Mucosa of gallbladder (tissue), 1 donor: ENCODE data around the gene CLEC18A. TPM values are rescaled to one million over a fixed set of nuclear protein-coding genes. Genes with fewer than 3 reads are reported as not detected.
"Not testable (repeated sequence)": the region's sequence is repeated elsewhere in the genome, so short reads cannot be mapped to it uniquely, and the experiment has no call there.

Experiments
- DNase-seq: peaks from one replicate; pipeline ENCODE4 v3.0.0-alpha.2; 2020; ENCODE audit warnings: low spot score
- total RNA-seq: library from RNA; stranded (reverse); gene quantifications from one replicate; pipeline ENCODE4 v1.2.1, GENCODE V29; 2021
- donor health status: DM: no; HTN: no; CAD: no.

CLEC18A gene
- total RNA-seq, 1 donor from 2014 or later: 3.6 TPM

DNA sequence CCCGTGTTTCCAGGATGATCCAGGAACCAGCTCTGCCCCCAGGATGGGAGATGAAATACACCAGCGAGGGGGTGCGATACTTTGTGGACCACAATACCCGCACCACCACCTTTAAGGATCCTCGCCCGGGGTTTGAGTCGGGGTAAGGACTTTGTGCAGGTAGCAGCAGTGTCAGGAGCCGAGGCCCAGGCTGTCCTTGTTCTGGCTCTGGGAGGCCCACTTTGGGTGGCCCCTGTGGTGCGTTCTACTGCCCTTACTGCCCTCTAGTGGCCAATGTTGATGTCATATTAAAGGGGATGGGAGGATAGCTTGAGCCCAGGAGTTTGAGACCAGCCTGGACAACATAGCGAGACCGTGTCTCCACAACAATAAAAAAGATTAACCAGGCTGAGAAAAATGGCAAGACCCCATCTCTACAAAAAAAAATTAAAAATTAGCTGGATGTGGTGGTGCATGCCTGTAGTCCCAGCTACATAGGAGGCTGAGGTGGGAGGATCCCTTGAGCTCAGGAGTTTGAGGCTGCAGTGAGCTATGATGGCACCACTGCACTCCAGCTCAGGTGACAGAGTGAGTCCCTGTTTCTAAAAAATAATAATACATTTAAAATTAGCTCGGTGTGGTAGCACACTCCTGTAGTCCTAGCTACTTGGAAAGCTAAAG lies 20.9 kb upstream of the CLEC18A start:
- peak; percentile 52 for DNase-seq

GRCh38 chr16:69931631-69932030 lies 19.5 kb upstream of the CLEC18A start:
- DNase-seq: no peak

DNA sequence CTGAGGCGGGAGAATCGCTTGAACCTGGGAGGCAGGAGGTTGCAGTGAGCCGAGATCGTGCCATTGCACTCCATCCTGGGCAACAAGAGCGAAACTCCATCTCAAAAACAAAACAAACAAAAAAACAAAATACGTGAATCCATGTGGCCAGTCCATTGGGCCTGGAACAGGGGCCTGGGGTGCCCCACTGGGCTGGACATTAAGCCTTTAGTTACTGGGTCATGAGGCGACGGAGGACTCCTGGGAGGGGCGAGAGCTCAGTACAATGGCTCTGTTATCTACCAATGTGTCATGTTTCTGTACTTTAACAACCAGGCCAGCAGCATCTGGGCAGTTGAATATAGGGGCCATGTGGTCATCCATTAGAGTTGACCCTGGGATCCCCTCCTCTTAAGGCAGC lies 18.9 kb upstream of the CLEC18A start:
- no peak for DNase-seq

- DNase-seq: no peak
Measured at GRCh38 chr16:69932691-69933392, 18.3 kb upstream of the CLEC18A start.

DNA sequence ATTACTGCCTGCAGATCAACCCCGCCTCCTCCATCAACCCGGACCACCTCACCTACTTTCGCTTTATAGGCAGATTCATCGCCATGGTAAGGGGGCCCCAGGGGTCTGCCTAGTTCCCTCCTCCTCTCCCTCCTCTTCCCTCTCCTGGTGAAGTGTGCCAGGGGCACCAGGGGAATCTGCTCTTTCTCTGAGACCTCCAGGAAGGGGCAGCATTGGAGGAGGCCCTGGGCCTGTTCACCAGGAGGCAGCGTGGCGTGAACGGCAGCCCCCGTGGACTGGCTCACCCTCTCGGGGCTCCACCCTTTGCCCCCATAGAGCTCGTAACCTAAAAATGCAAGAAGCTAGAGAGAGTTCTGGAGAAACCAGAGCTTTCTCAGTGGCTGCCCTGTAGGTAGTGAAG lies 17.1 kb upstream of the CLEC18A start:
- no peak for DNase-seq

DNA sequence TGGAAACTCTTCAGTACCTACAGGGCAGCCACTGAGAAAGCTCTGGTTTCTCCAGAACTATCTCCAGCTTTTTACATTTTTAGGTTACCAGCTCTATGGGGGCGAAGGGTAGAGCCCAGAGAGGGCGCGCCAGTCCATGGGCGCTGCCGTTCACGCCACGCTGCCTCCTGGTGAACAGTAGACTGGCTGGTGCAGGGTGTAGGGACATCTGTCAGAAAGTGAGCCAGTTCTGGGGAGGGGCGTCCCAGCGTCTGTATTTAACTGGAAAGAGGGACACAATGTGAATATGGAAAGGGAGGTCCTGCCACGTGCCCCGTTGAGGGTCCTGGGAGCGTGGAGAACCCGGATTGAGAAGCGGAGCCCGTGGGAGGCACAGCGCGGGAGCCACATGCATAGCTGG lies 16.4 kb upstream of the CLEC18A start:
- no peak for DNase-seq

- no peak for DNase-seq
Measured at GRCh38 chr16:69935278-69935711, 15.8 kb upstream of the CLEC18A start.

DNA sequence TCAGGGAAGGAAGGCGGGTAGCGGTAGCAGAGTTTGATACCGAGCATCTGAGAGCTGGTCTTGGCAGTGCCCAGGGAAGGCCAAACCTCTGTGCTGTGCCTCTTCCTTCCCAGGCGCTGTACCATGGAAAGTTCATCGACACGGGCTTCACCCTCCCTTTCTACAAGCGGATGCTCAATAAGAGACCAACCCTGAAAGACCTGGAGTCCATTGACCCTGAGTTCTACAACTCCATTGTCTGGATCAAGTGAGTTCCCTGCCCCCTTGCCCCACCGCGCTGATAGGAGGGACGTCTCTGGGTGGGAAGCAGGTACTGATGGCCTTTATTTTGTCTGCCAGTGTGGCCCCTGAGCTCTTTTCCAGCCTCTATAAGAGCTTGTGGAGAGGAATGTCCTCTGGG lies 15.4 kb upstream of the CLEC18A start:
- no peak for DNase-seq

GRCh38 chr16:69936252-69936651 lies 14.9 kb upstream of the CLEC18A start:
- DNase-seq: no peak

DNA sequence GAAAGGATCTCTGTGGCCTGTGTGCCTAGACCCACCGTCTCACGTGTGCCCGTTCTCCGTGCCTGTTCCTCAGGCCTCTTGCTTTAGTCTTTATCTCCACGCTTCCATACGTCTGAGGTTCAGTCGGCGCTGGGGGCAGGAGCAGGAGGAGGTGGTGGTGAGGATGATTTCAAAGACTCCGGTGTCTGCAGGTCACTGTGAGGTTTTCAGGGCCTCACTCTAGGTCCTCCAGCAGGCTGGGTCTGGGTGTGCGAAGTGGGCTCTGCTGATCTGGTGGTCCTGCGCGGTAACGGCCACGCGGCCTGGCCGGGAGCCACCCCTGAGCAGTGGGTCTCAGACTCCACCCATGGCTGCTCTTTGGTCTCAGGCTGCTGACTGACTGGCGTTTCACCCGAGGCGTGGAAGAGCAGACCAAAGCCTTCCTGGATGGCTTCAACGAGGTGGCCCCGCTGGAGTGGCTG lies 14.4 kb upstream of the CLEC18A start:
- DNase-seq: no peak

- DNase-seq: no peak
Measured at GRCh38 chr16:69937465-69937951, 13.6 kb upstream of the CLEC18A start.

DNA sequence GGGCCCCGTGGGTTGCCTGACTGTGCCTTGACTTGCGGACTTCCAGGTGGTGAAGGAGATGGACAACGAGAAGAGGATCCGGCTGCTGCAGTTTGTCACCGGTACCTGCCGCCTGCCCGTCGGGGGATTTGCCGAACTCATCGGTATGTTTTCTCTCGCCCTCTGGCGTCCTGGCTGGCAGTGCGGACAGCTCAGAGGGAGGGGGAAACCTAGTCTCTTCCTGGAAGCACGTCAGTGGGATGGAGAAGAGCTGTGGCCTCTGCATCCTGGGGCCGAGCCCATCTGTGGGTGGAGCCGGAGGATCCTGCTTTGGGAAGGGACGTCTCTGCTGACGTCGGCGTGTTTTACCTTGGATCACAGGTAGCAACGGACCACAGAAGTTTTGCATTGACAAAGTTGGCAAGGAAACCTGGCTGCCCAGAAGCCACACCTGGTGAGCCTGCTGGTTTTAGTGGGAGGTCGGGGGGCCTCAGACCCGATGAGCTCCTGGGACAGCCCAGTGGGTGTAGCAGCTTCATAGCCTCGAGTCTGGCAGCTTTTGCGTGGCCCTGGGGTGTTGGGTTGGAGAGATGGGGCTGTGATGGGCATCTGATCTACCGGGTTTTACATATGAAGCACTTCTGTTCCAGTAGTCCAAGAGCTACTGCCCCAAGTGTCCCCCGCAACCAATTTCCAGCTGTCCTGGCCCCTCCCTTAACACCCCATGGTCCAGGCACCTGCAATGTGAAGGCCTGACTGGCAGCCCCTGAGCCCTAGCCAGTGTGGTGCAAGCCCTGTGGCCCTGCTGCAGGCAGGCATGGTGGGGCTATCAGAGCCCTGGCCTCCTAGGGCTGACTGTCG lies 11.9 kb upstream of the CLEC18A start:
- DNase-seq: no peak

- no peak for DNase-seq
Measured at GRCh38 chr16:69939821-69940585, 11.1 kb upstream of the CLEC18A start.

DNA sequence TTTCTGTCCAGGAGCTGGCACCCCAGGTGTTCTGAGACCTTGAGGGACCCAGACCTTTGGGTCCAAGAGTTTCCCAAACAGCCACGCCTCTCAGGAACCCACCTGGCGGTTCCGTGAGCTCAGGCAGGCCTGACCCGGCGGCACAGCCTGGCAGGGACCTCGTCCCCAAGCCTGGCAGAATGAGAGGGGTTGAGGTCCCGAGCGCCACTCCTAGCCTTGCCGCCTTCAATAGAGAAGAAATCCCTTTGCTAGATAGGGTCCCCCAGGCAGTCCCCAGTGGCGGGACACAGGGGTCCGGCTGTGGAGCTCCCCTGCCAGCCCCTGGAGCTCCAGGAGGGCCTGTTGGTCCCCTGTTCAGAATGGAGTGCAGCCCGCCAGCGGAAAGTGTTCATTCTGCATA lies 10.5 kb upstream of the CLEC18A start:
- DNase-seq: no peak

GRCh38 chr16:69941251-69942098 lies 9.7 kb upstream of the CLEC18A start:
- DNase-seq: no peak

DNA sequence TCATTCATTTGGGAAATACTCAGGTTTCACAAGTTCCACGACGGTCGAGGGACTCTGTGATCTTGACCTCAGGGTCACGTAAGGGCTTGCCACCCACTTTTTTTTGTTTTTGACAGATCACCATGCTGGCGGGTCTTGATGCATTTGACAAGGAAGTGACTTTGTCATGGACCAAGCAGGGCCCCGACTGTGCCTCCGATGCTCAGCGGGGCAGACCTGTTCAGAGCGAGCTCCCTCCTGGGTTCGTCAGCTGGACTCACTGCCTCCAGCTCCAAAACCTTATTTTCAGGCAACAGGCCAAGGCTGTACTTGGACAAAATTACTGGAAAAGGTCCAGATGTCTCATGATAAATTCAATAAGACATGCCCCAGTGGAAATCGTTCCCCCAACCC lies 9.0 kb upstream of the CLEC18A start:
- DNase-seq: no peak

DNA sequence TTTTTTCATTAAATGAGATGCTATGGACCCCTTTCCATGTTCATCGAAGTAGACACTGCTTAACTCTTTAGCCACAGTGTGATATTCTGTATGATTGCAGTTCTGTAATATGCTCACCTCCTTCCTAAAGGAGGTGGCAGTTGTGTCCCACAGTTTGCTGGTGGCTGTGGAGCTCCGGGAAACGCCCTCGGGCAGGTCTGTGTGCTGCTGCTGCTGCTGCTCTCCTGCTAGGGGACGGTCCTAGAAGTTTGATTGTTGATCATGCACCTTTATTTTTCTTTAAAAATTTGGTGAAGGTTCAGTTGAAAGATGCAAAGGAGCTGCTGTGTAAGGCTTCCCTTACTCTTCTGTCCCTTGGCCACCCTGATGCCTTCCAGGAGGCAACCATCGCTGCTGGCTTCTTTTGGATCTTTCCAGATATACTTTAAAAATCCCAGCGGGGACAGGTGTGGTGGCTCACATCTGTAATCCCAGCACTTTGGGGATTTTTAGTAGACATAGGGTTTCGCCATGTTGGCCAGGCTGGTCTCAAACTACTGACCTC lies 8.4 kb upstream of the CLEC18A start:
- no peak for DNase-seq

- not testable (repeated sequence) for DNase-seq
Measured at GRCh38 chr16:69943241-69944036, 7.7 kb upstream of the CLEC18A start.

- DNase-seq: not testable (repeated sequence)
Measured at GRCh38 chr16:69950411-69950810, 723 bp upstream of the CLEC18A start.

DNA sequence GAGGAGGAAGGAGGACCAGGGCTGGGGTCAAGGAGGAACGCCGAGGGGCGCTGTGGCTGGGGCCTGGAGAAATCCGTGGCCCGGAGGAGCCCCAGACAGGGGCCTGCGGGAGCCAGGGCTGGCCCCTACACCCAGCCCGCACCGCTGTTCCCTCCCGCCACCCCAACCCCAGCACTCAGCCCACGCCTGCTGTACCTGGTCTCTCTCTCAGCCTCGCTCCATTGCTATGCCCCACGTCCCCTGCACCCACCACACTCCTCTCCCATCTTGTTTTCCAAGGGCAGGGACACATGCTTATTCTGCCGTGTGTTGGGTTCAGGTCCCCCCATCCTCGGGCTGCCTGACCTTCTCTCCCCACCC lies 518 bp downstream of the CLEC18A start:
- DNase-seq: not testable (repeated sequence)
